Upper lobe of left lung (tissue), 4 donors: ENCODE results near the gene ARID4B.

Experiments used
- CTCF ChIP-seq, 6 experiments: fragments of 450-650 bp in 4 of 6; fragments of 200-600 bp in 2 of 6; sonication (generic) in 2 of 6; IDR thresholded peaks; one replicate each; pipeline ENCODE4 v1.5.1; 2016 to 2019; ENCODE audit warnings: antibody characterized with exemption in 6 of 6
- EP300 ChIP-seq, 4 donors: sonication (generic); formaldehyde crosslinking; IDR thresholded peaks; one replicate each; pipeline ENCODE4 v1.5.1; 2017; ENCODE audit warnings: antibody characterized with exemption in 4 of 4, control low read depth in 2 of 4
- POLR2A ChIP-seq, 4 donors: fragments of 450-650 bp; IDR thresholded peaks; one replicate each; pipeline ENCODE4 v1.5.1; 2016 to 2017; ENCODE audit warnings: antibody characterized with exemption in 4 of 4, mild to moderate bottlenecking in 2 of 4
- POLR2AphosphoS5 ChIP-seq, 2 donors: sonication (generic); formaldehyde crosslinking; IDR thresholded peaks; one replicate each; pipeline ENCODE4 v1.5.1; 2017; ENCODE audit warnings: antibody characterized with exemption in 2 of 2

DNA sequence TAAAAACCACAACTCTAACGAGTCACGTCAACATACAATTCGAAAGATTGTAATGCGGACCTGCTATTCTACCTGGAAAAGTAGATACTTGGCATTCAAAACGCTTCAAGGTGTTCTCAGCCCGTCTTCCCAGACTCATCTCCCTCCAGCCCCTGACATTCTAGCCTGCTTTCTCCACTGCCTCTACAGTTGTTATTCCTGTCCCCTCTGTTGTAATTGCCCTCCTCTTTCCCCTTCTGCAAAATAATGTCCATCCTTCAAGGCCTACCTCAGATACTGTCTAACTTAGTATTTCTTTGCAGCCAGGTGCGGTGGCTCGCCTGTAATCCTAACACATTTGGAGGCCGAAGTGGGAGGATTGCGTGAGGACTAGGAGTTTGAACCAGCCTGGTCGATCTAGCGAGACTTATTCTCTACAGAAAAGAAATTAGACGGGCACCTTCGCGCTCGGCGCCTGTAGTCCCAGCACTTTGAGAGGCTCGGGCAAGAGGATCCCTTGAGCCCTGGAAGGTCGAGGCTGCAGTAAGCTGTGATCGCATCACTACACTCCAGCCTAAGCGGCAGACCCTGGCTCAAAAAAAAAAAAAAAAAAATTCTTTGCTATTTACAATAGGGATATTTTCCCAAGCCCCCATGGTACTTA, 166.2 kb downstream of the ARID4B start:
- TF ChIP-seq POLR2A (IDR thresholded peaks at IDR 0.05) (no peak), POLR2AphosphoS5 (IDR thresholded peaks at IDR 0.05) (no peak), CTCF (IDR thresholded peaks at IDR 0.05) (no peak), EP300 (IDR thresholded peaks at IDR 0.05) (no peak)
